ENCODE measurements around the gene ISG20L2.

DNA sequence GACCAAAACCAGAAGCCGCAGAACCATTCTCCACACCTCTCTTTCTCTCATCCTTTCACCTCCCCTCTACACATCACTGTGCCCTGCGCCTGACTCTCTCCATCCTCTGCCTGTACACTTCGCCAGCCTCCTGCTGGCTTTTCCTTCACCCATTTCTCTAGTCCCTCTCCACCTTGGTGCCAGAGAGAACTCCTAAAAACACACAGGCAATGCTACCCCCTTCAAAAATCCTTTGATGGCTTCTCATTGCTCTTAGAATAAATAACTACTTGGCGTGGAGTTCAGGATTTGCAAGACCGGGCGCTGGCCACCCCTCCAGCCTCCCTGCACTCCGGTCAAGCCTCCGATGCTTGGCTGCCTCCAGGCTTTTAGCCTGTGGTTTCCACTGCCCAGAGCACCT is 31.8 kb downstream of the ISG20L2 start:
- TF ChIP-seq POLR2A (IDR thresholded peaks at IDR 0.05) (no peak), CTCF (IDR thresholded peaks at IDR 0.05) (no peak)

All from esophagus squamous epithelium (tissue), 4 donors.